ENCODE measurements around the gene GNG13.

The GNG13 gene

GRCh38 chr16:774086-775001 is 26.2 kb downstream of the GNG13 start:
- no peak overlapping the region for H3K27ac ChIP-seq
- no peaks in the 10 kb centered on the region for H4K20me1 ChIP-seq (ENCODE audit: insufficient read depth)
- H3K27me3 ChIP-seq (ENCODE audit: insufficient read depth, low read depth): peaks cover 88% of the 10 kb centered on the region
- H3K4me2 ChIP-seq: no peak overlapping the region
- H3K4me1 ChIP-seq (ENCODE audit: low read depth, poor library complexity, severe bottlenecking): no peaks in the 10 kb centered on the region
- no peaks in the 10 kb centered on the region for H3K36me3 ChIP-seq (ENCODE audit: insufficient read depth)
- H3K4me3 ChIP-seq (IDR thresholded peaks at IDR 0.05; ENCODE audit: insufficient read depth, low read depth, low read length): no peak overlapping the region
- TF ChIP-seq, protein P1, sequence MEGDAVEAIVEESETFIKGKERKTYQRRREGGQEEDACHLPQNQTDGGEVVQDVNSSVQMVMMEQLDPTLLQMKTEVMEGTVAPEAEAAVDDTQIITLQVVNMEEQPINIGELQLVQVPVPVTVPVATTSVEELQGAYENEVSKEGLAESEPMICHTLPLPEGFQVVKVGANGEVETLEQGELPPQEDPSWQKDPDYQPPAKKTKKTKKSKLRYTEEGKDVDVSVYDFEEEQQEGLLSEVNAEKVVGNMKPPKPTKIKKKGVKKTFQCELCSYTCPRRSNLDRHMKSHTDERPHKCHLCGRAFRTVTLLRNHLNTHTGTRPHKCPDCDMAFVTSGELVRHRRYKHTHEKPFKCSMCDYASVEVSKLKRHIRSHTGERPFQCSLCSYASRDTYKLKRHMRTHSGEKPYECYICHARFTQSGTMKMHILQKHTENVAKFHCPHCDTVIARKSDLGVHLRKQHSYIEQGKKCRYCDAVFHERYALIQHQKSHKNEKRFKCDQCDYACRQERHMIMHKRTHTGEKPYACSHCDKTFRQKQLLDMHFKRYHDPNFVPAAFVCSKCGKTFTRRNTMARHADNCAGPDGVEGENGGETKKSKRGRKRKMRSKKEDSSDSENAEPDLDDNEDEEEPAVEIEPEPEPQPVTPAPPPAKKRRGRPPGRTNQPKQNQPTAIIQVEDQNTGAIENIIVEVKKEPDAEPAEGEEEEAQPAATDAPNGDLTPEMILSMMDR (conservative IDR thresholded peaks at IDR 0.05; ENCODE audit: low read depth, low read length): no peak
- H2AFZ ChIP-seq (ENCODE audit: low read depth): no peak overlapping the region
- H3K9ac ChIP-seq: no peak overlapping the region
- H3K79me2 ChIP-seq (ENCODE audit: insufficient read depth, low read depth): no peaks in the 10 kb centered on the region

DNA sequence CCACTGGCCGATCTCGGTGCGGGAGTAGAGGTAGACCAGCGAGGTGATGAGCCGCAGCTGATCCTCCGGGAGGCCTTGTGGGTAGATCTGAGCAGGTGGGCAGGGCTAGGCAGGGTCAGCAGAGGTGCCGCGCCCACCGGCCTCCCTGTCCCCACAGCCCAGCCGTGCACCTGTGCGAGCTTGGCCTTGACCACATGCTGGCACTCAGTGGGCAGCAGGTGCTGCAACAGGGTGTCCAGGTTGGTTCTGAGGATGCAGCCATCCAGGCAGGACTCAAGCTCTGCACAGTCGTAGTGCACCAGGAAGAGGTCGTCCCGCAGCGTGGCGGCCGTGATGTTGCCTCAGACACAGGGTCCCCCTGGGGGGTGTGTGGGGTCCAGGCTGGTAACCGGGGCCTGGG is 27.6 kb downstream of the GNG13 start:
- no peaks in the 10 kb centered on the region for H4K20me1 ChIP-seq (ENCODE audit: insufficient read depth)
- no peaks in the 10 kb centered on the region for H3K4me1 ChIP-seq (ENCODE audit: low read depth, poor library complexity, severe bottlenecking)

DNA sequence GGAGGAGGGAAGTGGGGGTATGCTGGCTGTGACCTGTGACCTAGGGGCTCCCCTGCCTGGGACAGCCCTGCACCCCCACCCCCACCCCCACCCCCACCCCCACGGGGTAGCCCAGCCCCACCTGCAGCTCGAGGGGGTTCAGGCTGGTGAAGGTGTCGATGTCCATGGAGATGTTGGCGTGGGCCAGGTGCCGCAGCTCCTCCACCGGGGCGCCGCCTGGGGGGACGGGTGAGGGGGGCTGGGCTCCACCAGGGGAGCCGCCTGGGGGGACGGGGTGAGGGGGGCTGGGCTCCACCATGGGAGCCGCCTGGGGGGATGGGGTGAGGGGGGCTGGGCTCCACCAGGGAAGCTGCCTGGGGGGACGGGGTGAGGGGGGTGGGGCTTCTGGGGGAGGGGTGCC is 30.1 kb downstream of the GNG13 start:
- TF ChIP-seq, protein P1 (conservative IDR thresholded peaks at IDR 0.05; ENCODE audit: low read depth, low read length): no peak
- Histone ChIP-seq H3K4me1 (ENCODE audit: low read depth, poor library complexity, severe bottlenecking) (no peaks in the 10 kb centered on the region), H3K9ac (no peak overlapping the region), H3K27ac (no peak overlapping the region), H3K79me2 (ENCODE audit: insufficient read depth, low read depth) (no peaks in the 10 kb centered on the region), H3K4me2 (no peak overlapping the region), H3K4me3 (IDR thresholded peaks at IDR 0.05; ENCODE audit: insufficient read depth, low read depth, low read length) (no peak overlapping the region), H4K20me1 (ENCODE audit: insufficient read depth) (no peaks in the 10 kb centered on the region), H3K27me3 (ENCODE audit: insufficient read depth, low read depth) (peaks cover 70% of the 10 kb centered on the region), H3K36me3 (ENCODE audit: insufficient read depth) (no peaks in the 10 kb centered on the region), H2AFZ (ENCODE audit: low read depth) (no peak overlapping the region)

More for the DNA sequence above, 27.6 kb downstream of the GNG13 start:
- no peak overlapping the region for H3K27ac ChIP-seq
- H3K36me3 ChIP-seq (ENCODE audit: insufficient read depth): no peaks in the 10 kb centered on the region
- TF ChIP-seq, protein P1 (conservative IDR thresholded peaks at IDR 0.05; ENCODE audit: low read depth, low read length): no peak
- H3K79me2 ChIP-seq (ENCODE audit: insufficient read depth, low read depth): no peaks in the 10 kb centered on the region
- no peak overlapping the region for H3K4me2 ChIP-seq
- H3K9ac ChIP-seq: no peak overlapping the region
- no peak overlapping the region for H2AFZ ChIP-seq (ENCODE audit: low read depth)
- peaks cover 82% of the 10 kb centered on the region for H3K27me3 ChIP-seq (ENCODE audit: insufficient read depth, low read depth)
- no peak overlapping the region for H3K4me3 ChIP-seq (IDR thresholded peaks at IDR 0.05; ENCODE audit: insufficient read depth, low read depth, low read length)

DNA sequence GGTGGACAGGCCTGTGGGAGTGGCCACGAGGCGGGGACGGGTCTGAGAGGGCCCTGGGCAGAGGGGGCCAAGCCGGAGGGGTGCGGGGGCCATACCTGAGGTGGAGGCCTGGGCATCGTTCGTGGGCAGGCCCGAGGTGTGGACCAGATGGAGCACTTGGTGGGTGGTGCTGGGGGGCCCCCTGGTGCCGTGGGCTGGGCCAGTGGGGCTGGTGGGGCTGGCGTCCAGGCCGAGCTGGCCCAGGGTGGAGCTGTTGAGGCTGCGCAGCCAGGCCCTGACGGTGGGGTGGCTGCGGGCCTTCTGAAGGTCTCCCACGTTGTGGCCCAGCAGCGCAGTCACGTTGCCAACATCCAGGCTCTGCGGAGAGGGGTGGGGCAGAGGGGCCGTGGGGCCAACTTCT is 30.6 kb downstream of the GNG13 start:
- Histone ChIP-seq H3K27me3 (ENCODE audit: insufficient read depth, low read depth) (peaks cover 69% of the 10 kb centered on the region), H3K36me3 (ENCODE audit: insufficient read depth) (no peaks in the 10 kb centered on the region), H3K4me2 (no peak overlapping the region), H3K4me3 (IDR thresholded peaks at IDR 0.05; ENCODE audit: insufficient read depth, low read depth, low read length) (no peak overlapping the region), H3K9ac (no peak overlapping the region), H2AFZ (ENCODE audit: low read depth) (no peak overlapping the region), H3K79me2 (ENCODE audit: insufficient read depth, low read depth) (no peaks in the 10 kb centered on the region), H4K20me1 (ENCODE audit: insufficient read depth) (no peaks in the 10 kb centered on the region), H3K4me1 (ENCODE audit: low read depth, poor library complexity, severe bottlenecking) (no peaks in the 10 kb centered on the region), H3K27ac (no peak overlapping the region)
- TF ChIP-seq, protein P1 (conservative IDR thresholded peaks at IDR 0.05; ENCODE audit: low read depth, low read length): no peak
